ENCODE results near the gene NADK2. TPM values are rescaled to one million over a fixed set of nuclear protein-coding genes. Genes with fewer than 3 reads are reported as not detected.

The NADK2 gene
- total RNA-seq, 1 experiment from 2014 or later = 12.2 TPM

DNA sequence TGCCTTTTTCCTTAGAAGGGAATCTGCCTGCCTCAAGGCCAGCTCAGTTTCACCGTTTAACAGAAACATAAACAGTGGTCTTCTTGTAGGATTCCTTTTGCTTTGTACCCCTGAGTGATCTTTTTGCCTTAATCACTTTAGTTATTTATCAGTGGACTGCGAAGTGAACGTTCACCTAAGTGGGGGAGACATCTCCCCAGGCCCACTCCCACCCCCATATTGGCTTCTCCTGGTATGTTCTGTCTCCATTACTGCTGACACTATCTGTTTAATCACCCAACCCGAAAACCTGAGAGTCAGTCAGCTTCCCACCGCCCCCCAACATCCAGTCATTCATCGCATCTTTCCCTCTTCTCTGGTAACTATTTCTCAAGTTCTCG is 88.4 kb downstream of the NADK2 start:
- Histone ChIP-seq H3K79me2 (ENCODE audit: insufficient read depth, low read length) (peaks cover 4% of the 10 kb centered on the region; the same call in 1 of the 2 replicates), H3K14ac (ENCODE audit: insufficient read depth, low read length) (no peak overlapping the region), H2BK5ac (ENCODE audit: insufficient read length, low read length) (no peak overlapping the region), H3K27me3 (ENCODE audit: insufficient read depth, low read length) (no peaks in the 10 kb centered on the region), H2BK120ac (ENCODE audit: low read depth, low read length, poor library complexity, severe bottlenecking) (no peak overlapping the region), H3K4ac (ENCODE audit: low read depth, low read length) (no peak overlapping the region), H2BK12ac (ENCODE audit: insufficient read length, low read depth, low read length) (no peak overlapping the region), H3K27ac (ENCODE audit: insufficient read length, low read depth, low read length) (no peak overlapping the region), H4K91ac (ENCODE audit: insufficient read length, low read depth, low read length) (no peak overlapping the region), H3K56ac (ENCODE audit: insufficient read length, low read depth, low read length) (no peak overlapping the region), H3K23me2 (ENCODE audit: insufficient read length, low read depth, low read length, poor library complexity, severe bottlenecking) (peaks cover 11% of the 10 kb centered on the region), H2AK5ac (ENCODE audit: insufficient read length, low read length) (no peak overlapping the region), H3K23ac (ENCODE audit: insufficient read length, low read depth, low read length) (no peak overlapping the region), H3T11ph (ENCODE audit: low read length) (no peak overlapping the region), H3K18ac (ENCODE audit: insufficient read length, low read depth, low read length) (no peak overlapping the region), H3K9me3 (ENCODE audit: control insufficient read depth, low read depth, low read length) (no peaks in the 10 kb centered on the region), H3K4me2 (ENCODE audit: insufficient read depth, insufficient read length, low read length) (peak overlapping the region; percentile 92), H3K79me1 (ENCODE audit: insufficient read depth, low read depth, low read length, poor library complexity, severe bottlenecking) (peaks cover 9% of the 10 kb centered on the region), H3K4me1 (ENCODE audit: insufficient read depth, low read length) (no peaks in the 10 kb centered on the region), H4K20me1 (ENCODE audit: control insufficient read depth, insufficient read depth, insufficient read length) (no peaks in the 10 kb centered on the region), H2AFZ (ENCODE audit: low read length) (no peak overlapping the region), H2BK15ac (ENCODE audit: low read depth, low read length) (no peak overlapping the region), H4K8ac (replicated peaks; ENCODE audit: insufficient read length, low read depth, low read length) (no peak overlapping the region), H2BK20ac (ENCODE audit: low read depth, low read length, poor library complexity, severe bottlenecking) (no peak overlapping the region), H4K5ac (ENCODE audit: insufficient read length, low read depth, low read length) (no peak overlapping the region), H3K9ac (ENCODE audit: extremely low read depth, insufficient read length, low read length) (peak overlapping the region; percentile 35)
- H3K9me3 Mint-ChIP-seq = 0 out of 5 replicates have a peak, but pooled peaks cover 0 to 3% of the 10 kb centered on the region in 2 experiments
- H3K4me1 Mint-ChIP-seq = peaks cover 21 to 32% of the 10 kb centered on the region in 2 experiments
- H3K27me3 Mint-ChIP-seq (ENCODE audit: low read depth) = no peaks in the 10 kb centered on the region
- no CpG with 5 or more reads among the region's 7 CpGs for WGBS (ENCODE audit: extremely low coverage, insufficient read length, low lambda C conversion rate)
- H3K27ac Mint-ChIP-seq = peak overlapping the region in 1 of 3 experiments; percentile 23; a peak in 4 of 7 replicates
- peak overlapping the region; percentile 46 to 68 for H3K4me3 Mint-ChIP-seq
- H3K36me3 Mint-ChIP-seq (ENCODE audit: insufficient read depth in 1 of 3, low read depth in 3 of 3) = peaks cover 19 to 50% (median 42%) of the 10 kb centered on the region in 3 experiments; a peak in 6 of 7 replicates
- DNase-seq = no peak
- TF ChIP-seq, protein P1, sequence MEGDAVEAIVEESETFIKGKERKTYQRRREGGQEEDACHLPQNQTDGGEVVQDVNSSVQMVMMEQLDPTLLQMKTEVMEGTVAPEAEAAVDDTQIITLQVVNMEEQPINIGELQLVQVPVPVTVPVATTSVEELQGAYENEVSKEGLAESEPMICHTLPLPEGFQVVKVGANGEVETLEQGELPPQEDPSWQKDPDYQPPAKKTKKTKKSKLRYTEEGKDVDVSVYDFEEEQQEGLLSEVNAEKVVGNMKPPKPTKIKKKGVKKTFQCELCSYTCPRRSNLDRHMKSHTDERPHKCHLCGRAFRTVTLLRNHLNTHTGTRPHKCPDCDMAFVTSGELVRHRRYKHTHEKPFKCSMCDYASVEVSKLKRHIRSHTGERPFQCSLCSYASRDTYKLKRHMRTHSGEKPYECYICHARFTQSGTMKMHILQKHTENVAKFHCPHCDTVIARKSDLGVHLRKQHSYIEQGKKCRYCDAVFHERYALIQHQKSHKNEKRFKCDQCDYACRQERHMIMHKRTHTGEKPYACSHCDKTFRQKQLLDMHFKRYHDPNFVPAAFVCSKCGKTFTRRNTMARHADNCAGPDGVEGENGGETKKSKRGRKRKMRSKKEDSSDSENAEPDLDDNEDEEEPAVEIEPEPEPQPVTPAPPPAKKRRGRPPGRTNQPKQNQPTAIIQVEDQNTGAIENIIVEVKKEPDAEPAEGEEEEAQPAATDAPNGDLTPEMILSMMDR (conservative IDR thresholded peaks at IDR 0.05) = no peak
